GM18858 (cell line): ENCODE results near the gene OR52B6.
"Not testable (repeated sequence)": the region's sequence is repeated elsewhere in the genome, so short reads cannot be mapped to it uniquely, and the experiment has no call there.

Source experiments
- ATAC-seq: cut with Tn5 transposase; IDR thresholded peaks from one replicate; pipeline ENCODE4 v1.9.1; 2021; ENCODE audit not compliant: unreplicated experiment

The OR52B6 gene

GRCh38 chr11:5593146-5593545 is 12.5 kb downstream of the OR52B6 start:
- no peak for ATAC-seq

- peak; percentile 33 for ATAC-seq
These were observed 16.0 kb downstream of the OR52B6 start, which contains the start of gene TRIM6 for GRCh38 chr11:5596607-5597201. TSS of gene TRIM6 (plus strand) at chr11:5596637. CDS start at chr11:5596898, 261 bp downstream.

- no peak for ATAC-seq
These were observed 17.3 kb downstream of the OR52B6 start for GRCh38 chr11:5597953-5598352.

GRCh38 chr11:5600374-5600851 is 19.7 kb downstream of the OR52B6 start:
- peak; percentile 83 for ATAC-seq

- not testable (repeated sequence) for ATAC-seq
These were observed 22.1 kb downstream of the OR52B6 start for GRCh38 chr11:5602791-5603190.

- no peak for ATAC-seq
These were observed 22.6 kb downstream of the OR52B6 start for GRCh38 chr11:5603326-5603725.

- ATAC-seq, result no peak
These were observed 24.2 kb downstream of the OR52B6 start for GRCh38 chr11:5604896-5605295.

- ATAC-seq, result no peak
These were observed 25.2 kb downstream of the OR52B6 start for GRCh38 chr11:5605849-5606248.

GRCh38 chr11:5608808-5609207 is 28.1 kb downstream of the OR52B6 start:
- ATAC-seq, result no peak

GRCh38 chr11:5610446-5610845 is 29.8 kb downstream of the OR52B6 start:
- no peak for ATAC-seq

- ATAC-seq, result no peak
These were observed 30.9 kb downstream of the OR52B6 start for GRCh38 chr11:5611627-5612026.

GRCh38 chr11:5618807-5619206 is 38.1 kb downstream of the OR52B6 start:
- ATAC-seq, result no peak

GRCh38 chr11:5620651-5621521 is 40.2 kb downstream of the OR52B6 start:
- no peak for ATAC-seq

GRCh38 chr11:5621580-5621979 is 40.9 kb downstream of the OR52B6 start:
- ATAC-seq, result no peak

GRCh38 chr11:5622802-5623201 is 42.1 kb downstream of the OR52B6 start:
- ATAC-seq, result no peak

GRCh38 chr11:5624489-5625279 is 44.0 kb downstream of the OR52B6 start, which contains the start of gene TRIM34:
TSS of gene TRIM34 (plus strand) at chr11:5625001. CDS start at chr11:5632332, 7,331 bp downstream.
- peak; percentile 97 for ATAC-seq

GRCh38 chr11:5625281-5625680 is 44.6 kb downstream of the OR52B6 start:
- ATAC-seq, result no peak

- no peak for ATAC-seq
These were observed 45.5 kb downstream of the OR52B6 start for GRCh38 chr11:5626196-5626595.

- peak; percentile 5 for ATAC-seq
These were observed 50.7 kb downstream of the OR52B6 start for GRCh38 chr11:5631417-5631816.
